PC-3 (cell line): ENCODE data around the gene PSMD5.

Experiments
- EZH2 ChIP-seq: fragments of 300-600 bp; sonication (generic); IDR thresholded peaks from one replicate; pipeline ENCODE4 v1.6.1; 2017; ENCODE audit warnings: antibody characterized with exemption, mild to moderate bottlenecking, low read length; ENCODE audit not compliant: unreplicated experiment
- TF ChIP-seq, protein P1 (sequence below): fragments of 300-600 bp; sonication (generic); conservative IDR thresholded peaks from 2 replicates; pipeline ENCODE4 v1.5.1; 2017; ENCODE audit warnings: antibody characterized with exemption, low read depth, mild to moderate bottlenecking, low read length

DNA sequence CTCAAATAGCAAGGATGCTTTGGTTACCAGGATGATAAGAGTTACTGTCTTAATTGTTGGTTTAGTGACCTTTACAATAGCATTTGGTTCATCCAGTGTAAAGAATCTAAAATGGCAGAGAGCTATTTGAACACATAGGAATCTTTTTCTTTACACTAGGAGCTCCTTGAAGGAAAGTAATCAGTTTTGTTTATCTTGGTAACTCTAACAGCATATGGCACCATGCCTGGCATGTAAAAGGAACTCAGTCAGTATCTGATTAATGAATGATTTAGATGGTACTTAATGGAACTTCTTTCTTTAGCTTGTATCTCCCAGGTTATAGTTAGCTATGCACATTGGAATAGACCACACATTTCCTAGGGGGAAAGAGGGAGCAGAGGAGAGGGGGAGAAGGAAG lies 9.9 kb downstream of the PSMD5 start:
- TF ChIP-seq, protein P1, sequence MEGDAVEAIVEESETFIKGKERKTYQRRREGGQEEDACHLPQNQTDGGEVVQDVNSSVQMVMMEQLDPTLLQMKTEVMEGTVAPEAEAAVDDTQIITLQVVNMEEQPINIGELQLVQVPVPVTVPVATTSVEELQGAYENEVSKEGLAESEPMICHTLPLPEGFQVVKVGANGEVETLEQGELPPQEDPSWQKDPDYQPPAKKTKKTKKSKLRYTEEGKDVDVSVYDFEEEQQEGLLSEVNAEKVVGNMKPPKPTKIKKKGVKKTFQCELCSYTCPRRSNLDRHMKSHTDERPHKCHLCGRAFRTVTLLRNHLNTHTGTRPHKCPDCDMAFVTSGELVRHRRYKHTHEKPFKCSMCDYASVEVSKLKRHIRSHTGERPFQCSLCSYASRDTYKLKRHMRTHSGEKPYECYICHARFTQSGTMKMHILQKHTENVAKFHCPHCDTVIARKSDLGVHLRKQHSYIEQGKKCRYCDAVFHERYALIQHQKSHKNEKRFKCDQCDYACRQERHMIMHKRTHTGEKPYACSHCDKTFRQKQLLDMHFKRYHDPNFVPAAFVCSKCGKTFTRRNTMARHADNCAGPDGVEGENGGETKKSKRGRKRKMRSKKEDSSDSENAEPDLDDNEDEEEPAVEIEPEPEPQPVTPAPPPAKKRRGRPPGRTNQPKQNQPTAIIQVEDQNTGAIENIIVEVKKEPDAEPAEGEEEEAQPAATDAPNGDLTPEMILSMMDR, result no peak
- no peak for TF ChIP-seq EZH2
